Measurements from ENCODE around the gene AVPI1.
"Not testable (repeated sequence)": the region's sequence is repeated elsewhere in the genome, so short reads cannot be mapped to it uniquely, and the experiment has no call there.

AVPI1 gene

DNA sequence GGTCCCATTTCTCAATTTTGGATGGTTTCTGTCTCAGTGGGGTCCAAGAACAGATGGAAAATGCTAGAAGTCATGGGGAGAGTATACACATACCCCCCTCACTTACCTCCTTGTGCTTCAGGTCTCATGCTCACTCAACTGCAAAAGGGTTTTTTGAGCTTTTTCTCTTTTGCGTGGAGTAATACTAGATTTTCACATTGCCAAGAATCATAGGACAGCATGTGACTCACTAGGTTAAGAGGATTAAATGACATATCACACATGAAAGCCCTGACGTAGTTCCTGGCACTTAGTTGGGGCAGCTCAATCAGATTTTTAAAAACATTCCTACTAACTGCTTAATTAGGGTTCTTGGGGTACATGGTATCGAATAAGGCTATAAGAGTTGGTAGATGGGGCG, 42.1 kb downstream of the AVPI1 start:
- no peak for FAIRE-seq
- no peak for TF ChIP-seq POLR2AphosphoS5 (IDR thresholded peaks at IDR 0.05; ENCODE audit: low read depth, low read length)
- no peak for TF ChIP-seq POLR2A (IDR thresholded peaks at IDR 0.05; ENCODE audit: low read depth, low read length)
- TF ChIP-seq TAF1 (IDR thresholded peaks at IDR 0.05; ENCODE audit: borderline replicate concordance, low read depth, low read length): no peak
- no peak for DNase-seq (ENCODE audit: insufficient read length)

DNA sequence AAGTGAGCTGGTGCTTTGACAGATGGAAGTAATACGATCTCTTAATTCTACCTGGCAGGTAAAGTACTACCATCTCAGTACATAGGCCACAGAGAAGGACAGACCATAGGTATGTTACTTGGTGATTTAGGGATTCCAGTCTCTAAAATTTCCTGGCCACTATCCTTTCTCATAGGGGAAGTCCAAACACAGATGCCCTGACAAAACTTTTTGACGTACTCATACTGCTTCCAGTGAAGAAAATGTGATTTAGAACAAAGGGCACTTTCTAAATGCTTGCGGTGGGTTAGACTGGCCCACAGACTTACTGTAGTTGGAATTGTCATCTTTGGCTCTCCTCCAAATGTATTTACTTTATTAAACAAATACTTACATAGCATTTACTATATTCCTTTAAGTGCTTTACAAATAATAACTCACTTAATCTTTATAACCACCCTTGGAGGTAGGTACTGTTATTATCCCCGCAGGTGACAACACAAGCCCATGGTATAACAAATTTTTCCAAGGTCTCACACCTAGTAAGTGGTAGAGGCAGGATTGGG, 43.5 kb downstream of the AVPI1 start:
- no peak for DNase-seq (ENCODE audit: insufficient read length)
- no peak for TF ChIP-seq POLR2A (IDR thresholded peaks at IDR 0.05; ENCODE audit: low read depth, low read length)
- TF ChIP-seq POLR2AphosphoS5 (IDR thresholded peaks at IDR 0.05; ENCODE audit: low read depth, low read length): no peak
- no peak for TF ChIP-seq TAF1 (IDR thresholded peaks at IDR 0.05; ENCODE audit: borderline replicate concordance, low read depth, low read length)
- FAIRE-seq: no peak

DNA sequence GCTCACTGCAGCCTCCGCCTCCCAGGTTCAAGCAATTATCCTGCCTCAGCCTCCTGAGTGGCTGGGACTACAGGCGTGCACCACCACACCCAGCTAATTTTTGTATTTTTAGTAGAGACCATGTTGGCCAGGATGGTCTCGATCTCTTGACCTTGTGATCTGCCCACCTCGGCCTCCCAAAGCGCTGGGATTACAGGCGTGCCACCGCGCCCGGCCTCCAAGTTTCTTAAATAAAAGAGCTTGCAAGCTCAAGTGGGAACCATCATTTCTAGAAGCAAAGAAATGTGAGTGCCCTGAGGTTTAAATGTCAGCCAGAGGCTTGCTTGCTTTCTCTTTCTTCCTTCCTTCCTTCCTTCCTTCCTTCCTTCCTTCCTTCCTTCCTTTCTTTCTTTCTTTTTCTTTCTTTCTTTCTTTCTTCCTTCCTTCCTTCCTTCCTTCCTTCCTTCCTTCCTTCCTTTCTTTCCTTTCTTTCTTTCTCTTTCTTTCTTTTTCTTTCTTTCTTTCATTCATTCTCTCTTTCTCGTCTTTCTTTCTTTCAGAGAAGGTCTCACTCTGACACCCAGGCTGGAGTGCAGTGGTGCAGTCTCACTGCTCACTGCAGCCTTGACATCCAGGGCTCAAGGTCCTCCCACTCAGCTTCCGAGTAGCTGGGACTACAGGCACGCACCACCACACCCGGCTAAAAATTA, 44.4 kb downstream of the AVPI1 start:
- FAIRE-seq; DNase-seq (ENCODE audit: insufficient read length): not testable (repeated sequence)

DNA sequence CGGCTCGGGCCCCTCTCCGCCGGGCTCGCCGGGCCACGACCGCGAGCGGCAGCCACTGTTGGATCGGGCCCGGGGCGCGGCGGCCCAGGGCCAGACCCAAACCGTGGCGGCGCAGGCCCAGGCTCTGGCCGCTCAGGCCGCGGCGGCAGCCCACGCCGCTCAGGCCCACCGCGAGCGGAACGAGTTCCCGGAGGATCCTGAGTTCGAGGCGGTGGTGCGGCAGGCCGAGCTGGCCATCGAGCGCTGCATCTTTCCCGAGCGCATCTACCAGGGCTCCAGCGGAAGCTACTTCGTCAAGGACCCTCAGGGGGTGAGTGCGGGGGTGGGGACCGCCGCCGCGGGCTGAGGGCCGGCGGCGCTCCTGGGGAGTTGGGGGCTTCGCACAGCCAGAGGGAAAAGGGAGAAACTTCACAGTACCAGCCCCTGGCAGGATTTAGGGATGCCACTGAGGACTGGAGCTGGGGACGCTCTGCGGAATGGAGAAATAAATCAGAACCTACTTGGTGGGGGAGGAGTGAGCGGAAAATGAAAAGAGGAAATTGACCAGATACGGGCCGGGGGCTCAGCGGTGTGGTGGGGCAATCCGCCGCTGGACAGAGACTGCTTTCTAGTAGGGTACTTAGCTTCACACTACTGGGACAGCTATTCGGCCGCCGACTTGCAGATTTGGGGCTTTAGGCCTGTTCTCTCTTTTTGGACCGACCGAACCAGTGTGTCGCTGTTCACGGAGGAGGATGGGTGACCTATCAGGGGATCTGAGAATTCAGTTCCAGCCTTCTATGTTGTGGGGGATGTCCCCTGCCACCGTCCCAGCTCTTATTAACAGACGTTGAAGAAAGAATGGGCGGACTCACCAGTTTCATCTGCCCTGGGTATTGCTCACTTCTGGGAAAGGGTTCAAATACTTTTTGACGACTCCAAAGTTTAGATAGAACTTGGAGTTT, 45.9 kb downstream of the AVPI1 start:
- peak; percentile 58 for FAIRE-seq
- DNase-seq (ENCODE audit: insufficient read length): peak; percentile 37

DNA sequence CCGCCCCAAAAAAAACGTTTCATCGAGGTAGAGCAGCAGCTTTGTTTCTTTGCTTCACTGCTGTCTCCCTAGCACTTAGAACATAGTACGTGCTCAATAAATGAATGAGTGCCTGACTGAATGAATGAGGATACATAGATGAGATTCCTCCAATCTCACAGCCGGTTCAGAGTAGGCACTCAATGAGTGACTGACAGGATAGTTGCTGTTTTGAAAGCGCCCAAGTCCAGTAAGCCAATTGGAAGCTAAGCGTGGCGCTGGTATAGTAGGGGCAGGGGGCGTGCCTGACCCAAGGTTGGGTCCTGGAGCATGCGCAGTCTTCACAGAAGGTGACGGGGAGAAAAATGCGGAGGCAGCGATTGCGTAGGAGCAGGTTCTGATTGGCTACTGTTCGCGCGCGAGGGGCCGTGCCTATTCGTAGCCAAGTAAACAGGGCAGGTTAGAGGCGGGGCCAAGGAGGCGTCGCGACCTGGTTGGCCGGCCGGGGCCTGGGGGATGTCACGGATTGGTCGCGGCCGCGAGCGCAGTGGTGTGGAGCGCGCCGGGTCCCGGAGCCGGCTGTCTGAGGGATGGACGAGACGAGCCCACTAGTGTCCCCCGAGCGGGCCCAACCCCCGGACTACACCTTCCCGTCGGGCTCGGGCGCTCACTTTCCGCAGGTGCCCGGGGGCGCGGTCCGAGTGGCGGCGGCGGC, 46.7 kb downstream of the AVPI1 start, which contains the start of gene PI4K2A:
Gene PI4K2A (plus strand): TSS at position 498 of the 694 bp plus-strand sequence. CDS start 72 bp downstream, at position 570.
- TF ChIP-seq POLR2A (IDR thresholded peaks at IDR 0.05; ENCODE audit: low read depth, low read length) (peak; percentile 79; the same call in 1 of the 2 replicates), POLR2AphosphoS5 (IDR thresholded peaks at IDR 0.05; ENCODE audit: low read depth, low read length) (peak; percentile 66), TAF1 (IDR thresholded peaks at IDR 0.05; ENCODE audit: borderline replicate concordance, low read depth, low read length) (peak; percentile 63)
- FAIRE-seq (peak; percentile 99), DNase-seq (ENCODE audit: insufficient read length) (peak; percentile 94)

More for the DNA sequence above, 45.9 kb downstream of the AVPI1 start:
- no peak for TF ChIP-seq TAF1 (IDR thresholded peaks at IDR 0.05; ENCODE audit: borderline replicate concordance, low read depth, low read length)
- TF ChIP-seq POLR2AphosphoS5 (IDR thresholded peaks at IDR 0.05; ENCODE audit: low read depth, low read length): peak; percentile 11; the same call in 1 of the 2 replicates

DNA sequence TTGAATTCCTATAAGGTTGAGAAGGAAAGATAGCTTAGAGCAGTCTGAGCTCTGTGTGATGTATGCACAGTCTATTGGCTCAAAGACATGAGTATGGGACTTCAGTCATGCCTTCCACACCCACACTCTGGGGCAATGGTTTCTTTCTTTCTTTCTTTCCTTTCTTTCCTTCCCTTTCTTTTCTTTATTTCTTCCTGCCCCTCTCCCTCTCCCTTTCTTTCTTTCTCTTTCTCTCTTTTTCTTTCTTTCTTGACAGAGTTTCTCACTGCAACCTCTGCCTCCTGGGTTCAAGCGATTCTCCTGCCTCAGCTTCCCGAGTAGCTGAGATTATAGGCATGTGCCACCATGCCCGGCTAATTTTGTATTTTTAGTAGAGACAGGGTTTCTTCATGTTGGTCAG, 48.0 kb downstream of the AVPI1 start:
- FAIRE-seq; DNase-seq (ENCODE audit: insufficient read length): not testable (repeated sequence)

DNA sequence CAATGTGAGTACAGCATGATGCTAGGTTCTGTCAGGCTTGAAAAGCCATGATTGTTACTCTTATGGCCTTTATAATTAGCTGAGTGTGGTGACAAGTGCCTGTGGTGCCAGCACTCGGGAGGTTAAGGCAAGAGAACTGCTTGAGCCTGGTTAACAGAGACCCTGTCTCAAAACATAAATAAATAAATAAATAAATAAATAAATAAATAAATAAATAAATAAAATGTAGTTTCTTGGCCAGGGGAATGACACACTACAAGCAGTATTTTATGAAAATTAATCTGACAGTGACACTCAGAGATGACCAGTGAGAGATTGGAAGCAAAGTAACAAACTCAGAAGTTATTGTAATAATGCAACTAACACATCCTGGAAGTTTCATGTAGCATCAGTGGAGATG, 51.5 kb downstream of the AVPI1 start:
- FAIRE-seq (no peak), DNase-seq (ENCODE audit: insufficient read length) (no peak)
- TF ChIP-seq POLR2AphosphoS5 (IDR thresholded peaks at IDR 0.05; ENCODE audit: low read depth, low read length): no peak
- TF ChIP-seq TAF1 (IDR thresholded peaks at IDR 0.05; ENCODE audit: borderline replicate concordance, low read depth, low read length): no peak
- TF ChIP-seq POLR2A (IDR thresholded peaks at IDR 0.05; ENCODE audit: low read depth, low read length): no peak

DNA sequence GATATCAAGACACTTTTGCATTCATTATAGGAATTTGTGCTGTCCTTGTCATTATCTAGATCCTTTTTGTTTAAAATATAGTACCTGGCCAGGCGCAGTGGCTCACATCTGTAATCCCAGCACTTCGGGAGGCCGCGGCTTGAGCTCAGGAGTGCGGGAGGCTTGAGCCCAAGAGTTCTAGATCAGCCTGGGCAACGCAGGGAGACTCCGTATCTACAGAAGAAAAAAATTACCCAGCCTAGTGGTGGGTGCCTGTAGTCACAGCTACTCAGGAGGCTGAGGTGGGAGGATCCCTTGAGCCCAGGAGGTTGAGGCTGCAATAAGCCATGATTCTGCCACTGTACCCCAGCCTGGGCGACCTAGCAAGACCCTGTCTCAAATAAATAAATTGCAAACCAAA, 53.1 kb downstream of the AVPI1 start:
- TF ChIP-seq POLR2A (IDR thresholded peaks at IDR 0.05; ENCODE audit: low read depth, low read length) (no peak), POLR2AphosphoS5 (IDR thresholded peaks at IDR 0.05; ENCODE audit: low read depth, low read length) (no peak), TAF1 (IDR thresholded peaks at IDR 0.05; ENCODE audit: borderline replicate concordance, low read depth, low read length) (no peak)
- FAIRE-seq (no peak), DNase-seq (ENCODE audit: insufficient read length) (no peak)

DNA sequence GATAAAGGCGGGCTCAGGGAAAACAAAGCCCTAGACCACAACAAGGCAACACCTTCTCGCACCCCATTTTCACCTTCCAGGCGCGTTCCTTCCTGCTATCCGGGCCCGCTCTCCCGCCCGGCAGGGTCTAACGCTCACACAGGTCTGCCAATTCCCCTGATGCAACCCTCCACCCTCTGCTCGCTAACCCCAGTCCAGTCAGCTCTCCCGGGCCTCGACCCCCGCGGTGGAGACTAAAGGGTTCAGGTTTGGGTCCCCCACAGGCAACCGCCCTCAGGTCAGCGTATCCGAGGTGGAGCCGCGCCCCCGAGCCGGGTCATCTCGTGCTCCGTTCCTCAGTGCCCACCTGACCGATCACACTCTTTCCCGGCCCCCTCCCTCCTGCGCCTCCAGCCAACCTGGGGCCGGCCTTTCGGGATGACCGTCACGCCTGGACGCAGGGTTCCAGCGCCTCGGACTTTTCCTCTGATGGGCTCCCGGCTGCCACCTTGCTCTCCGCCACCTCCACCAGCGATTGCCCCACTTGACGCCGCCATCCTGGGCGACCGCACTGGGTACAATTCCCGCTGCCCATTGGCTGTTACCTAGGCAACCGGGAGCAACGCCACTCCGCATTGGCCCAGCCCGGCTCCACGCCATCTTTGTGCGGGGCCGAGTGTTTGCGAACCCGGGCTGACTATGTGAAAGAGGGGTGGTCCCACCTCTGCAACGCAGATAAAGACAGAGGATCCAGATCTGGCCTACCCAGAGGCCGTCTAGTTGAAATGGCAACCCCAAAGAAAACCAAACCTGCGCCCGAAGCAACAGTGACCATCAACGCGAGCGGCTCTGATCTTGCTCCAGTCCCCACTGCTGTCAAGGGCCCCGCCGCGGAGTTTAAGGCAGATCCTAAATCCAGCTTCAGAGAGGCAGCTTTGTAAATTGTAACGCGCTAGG, 53.8 kb downstream of the AVPI1 start, which contains the start of gene MORN4:
Gene MORN4 (minus strand): TSS at position 552 of the 936 bp plus-strand sequence. CDS start 13,847 bp downstream, outside the sequence.
- TF ChIP-seq TAF1 (IDR thresholded peaks at IDR 0.05; ENCODE audit: borderline replicate concordance, low read depth, low read length) (peak; percentile 57; the same call in 1 of the 2 replicates), POLR2AphosphoS5 (IDR thresholded peaks at IDR 0.05; ENCODE audit: low read depth, low read length) (no peak), POLR2A (IDR thresholded peaks at IDR 0.05; ENCODE audit: low read depth, low read length) (peak; percentile 51; the same call in 1 of the 2 replicates)
- DNase-seq (ENCODE audit: insufficient read length) (peak; percentile 88), FAIRE-seq (peak; percentile 97)

DNA sequence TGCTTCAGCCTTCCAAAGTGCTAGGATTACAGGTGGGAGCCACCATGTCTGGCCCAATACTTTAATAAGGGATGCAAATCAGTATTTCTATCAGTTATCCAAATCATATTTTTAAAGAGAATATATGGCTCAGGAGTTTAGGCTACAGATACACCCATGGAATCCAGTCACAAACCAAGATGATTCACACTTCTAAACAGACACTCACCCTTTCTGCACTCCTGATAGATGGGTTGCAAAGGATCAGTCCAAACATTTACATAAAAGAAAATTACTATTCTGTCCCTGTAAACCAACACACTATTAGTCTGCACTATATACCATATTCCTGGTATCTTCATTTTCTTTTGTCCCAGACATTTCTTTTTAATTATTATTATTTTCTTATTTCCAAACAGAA, 55.9 kb downstream of the AVPI1 start:
- DNase-seq (ENCODE audit: insufficient read length) (no peak), FAIRE-seq (no peak)
- no peak for TF ChIP-seq TAF1 (IDR thresholded peaks at IDR 0.05; ENCODE audit: borderline replicate concordance, low read depth, low read length)
- TF ChIP-seq POLR2A (IDR thresholded peaks at IDR 0.05; ENCODE audit: low read depth, low read length): no peak
- TF ChIP-seq POLR2AphosphoS5 (IDR thresholded peaks at IDR 0.05; ENCODE audit: low read depth, low read length): no peak

Measured in GM12892 (cell line).